K562 (cell line): ENCODE data around the gene FASTK. TPM values are rescaled to one million over a fixed set of nuclear protein-coding genes. Genes with fewer than 3 reads are reported as not detected.

Source experiments
- ATAC-seq: fragments of 200-7000 bp; cut with Tn5 transposase; 3 replicates; pipeline ENCODE4 v1.9.1; 2020; ENCODE audit warnings: moderate library complexity
- BruUV-seq: library from RNA; stranded (reverse); fragments of 400-500 nt; replicated peaks from 2 replicates; lab custom pipeline; 2021; lab: Mats Ljungman, UMichigan
- CTCF ChIA-PET: fragments of 300-600 bp; formaldehyde crosslinking; extraction: SDS; loops from one replicate; lab custom pipeline; 2021; ENCODE audit warnings: low intra/inter-chr PET ratio; lab: Yijun Ruan, JAX
- POLR2A ChIA-PET: fragments of 300-600, 350-650 bp; sonication (Branson Sonifier 250); formaldehyde crosslinking; extraction: SDS; loops from one replicate; lab custom pipeline; 2021; ENCODE audit warnings: antibody characterized with exemption, inconsistent platforms; lab: Yijun Ruan, JAX
- DNase-seq, 4 experiments: peaks; one replicate each; pipeline versions ENCODE4 v3.0.0 to v3.0.0-alpha.2; 2011 to 2018; ENCODE audit warnings: low spot score in 3 of 4, mixed read lengths in 3 of 4; ENCODE audit errors: extremely low read depth in 1 of 4
- FAIRE-seq: peaks from 2 replicates; lab custom pipeline; 2011; peaks lifted over from hg19 to GRCh38; lab: Jason Lieb, UNC
- H2AFZ ChIP-seq: 2 replicates; pipeline ENCODE4 v1.6.0; 2011; ENCODE audit warnings: low read depth, low read length, control low read depth, inconsistent platforms
- H3K27ac ChIP-seq: fragments of 200-600 bp; 3 replicates; pipeline ENCODE4 v1.8.0; 2011; ENCODE audit warnings: low read depth, mild to moderate bottlenecking, control low read depth, inconsistent platforms, low read length, moderate library complexity, mixed read lengths; ENCODE audit errors: extremely low read depth
- H3K27me3 ChIP-seq, 2 experiments: fragments of 300-600 bp in 1 of 2; 2 replicates in 1 of 2; 3 replicates in 1 of 2; pipeline versions ENCODE4 v1.6.0 to v1.8.0; 2011; ENCODE audit warnings: inconsistent platforms in 2 of 2, low read length in 2 of 2, mild to moderate bottlenecking in 1 of 2, mixed read lengths in 1 of 2, moderate library complexity in 1 of 2; ENCODE audit not compliant: control insufficient read depth in 2 of 2, insufficient read depth in 2 of 2
- H3K36me3 ChIP-seq: fragments of 300-600 bp; 3 replicates; pipeline ENCODE4 v1.8.0; 2011; ENCODE audit warnings: mild to moderate bottlenecking, low read length, inconsistent platforms; ENCODE audit not compliant: control insufficient read depth, insufficient read depth
- H3K4me1 ChIP-seq, 2 experiments: fragments of 200-600 bp in 1 of 2; replicated peaks in 1 of 2; 2 replicates in 1 of 2; 3 replicates in 1 of 2; pipeline versions ENCODE4 v1.5.1 to v1.8.0; 2011; ENCODE audit warnings: inconsistent platforms in 2 of 2, low read length in 2 of 2, mild to moderate bottlenecking in 1 of 2, mixed read lengths in 1 of 2, moderate library complexity in 1 of 2; ENCODE audit not compliant: control insufficient read depth in 2 of 2, insufficient read depth in 2 of 2
- H3K4me2 ChIP-seq: 2 replicates; pipeline ENCODE4 v1.6.1; 2011; ENCODE audit warnings: low read length, control low read depth, inconsistent platforms, mixed read lengths; ENCODE audit not compliant: insufficient read depth
- H3K4me3 ChIP-seq: fragments of 200-600 bp; sonication (generic), shearing (Covaris generic); 2 replicates; pipeline ENCODE4 v1.5.1; 2016; ENCODE audit warnings: control low read depth, inconsistent platforms
- H3K79me2 ChIP-seq: fragments of 200-600 bp; 3 replicates; pipeline ENCODE4 v1.8.0; 2011; ENCODE audit warnings: low read length, inconsistent platforms; ENCODE audit not compliant: control insufficient read depth, insufficient read depth
- H3K9ac ChIP-seq, 2 experiments: 2 replicates each; pipeline versions ENCODE4 v1.6.0 to v1.6.1; 2011; ENCODE audit warnings: low read depth in 2 of 2, low read length in 2 of 2, control low read depth in 1 of 2, inconsistent platforms in 1 of 2, mild to moderate bottlenecking in 1 of 2, mixed read lengths in 1 of 2; ENCODE audit not compliant: insufficient read depth in 1 of 2
- H3K9me1 ChIP-seq: one replicate; pipeline ENCODE4 v1.6.0; 2011; ENCODE audit warnings: inconsistent platforms, mild to moderate bottlenecking, low read length, moderate library complexity; ENCODE audit not compliant: control insufficient read depth, insufficient read depth
- H3K9me3 ChIP-seq: replicated peaks from 2 replicates; pipeline ENCODE4 v1.5.1; 2011; ENCODE audit warnings: low read depth, low read length, inconsistent platforms; ENCODE audit not compliant: control insufficient read depth, insufficient read depth
- H4K20me1 ChIP-seq: replicated peaks from 2 replicates; pipeline ENCODE4 v1.6.1; 2011; ENCODE audit warnings: low read length, inconsistent platforms, mixed read lengths; ENCODE audit not compliant: control insufficient read depth, insufficient read depth
- BCOR ChIP-seq: fragments of 450-650 bp; IDR thresholded peaks from 2 replicates; pipeline ENCODE4 v1.6.1; 2016
- ESRRB ChIP-seq: fragments of 250-450 bp; sonication (Bioruptor Pico); IDR thresholded peaks from 2 replicates; pipeline ENCODE4 v1.5.0; 2020; ENCODE audit warnings: mild to moderate bottlenecking, moderate library complexity, borderline replicate concordance
- GTF2A2 ChIP-seq: IDR thresholded peaks from 2 replicates; pipeline ENCODE4 v1.6.1; 2016; ENCODE audit warnings: mild to moderate bottlenecking, missing genetic modification characterization, missing compliant biosample characterization
- GTF2E2 ChIP-seq: fragments of 200-800 bp; sonication (Bioruptor generic); IDR thresholded peaks from 2 replicates; pipeline ENCODE4 v1.6.1; 2016; ENCODE audit warnings: missing genetic modification characterization, missing compliant biosample characterization
- HMG20B ChIP-seq: fragments of 250-450 bp; sonication (Bioruptor Pico); IDR thresholded peaks from 2 replicates; pipeline ENCODE4 v1.5.0; 2021; ENCODE audit warnings: mild to moderate bottlenecking
- HNRNPK ChIP-seq: fragments of 200-400 bp; formaldehyde crosslinking; IDR thresholded peaks from one replicate; pipeline ENCODE4 v1.6.1; 2018; ENCODE audit warnings: mild to moderate bottlenecking, low read depth, low read length; ENCODE audit not compliant: poor library complexity, severe bottlenecking
- IRF2 ChIP-seq: sonication (generic); formaldehyde crosslinking; IDR thresholded peaks from 2 replicates; pipeline ENCODE4 v1.8.1; 2022; ENCODE audit warnings: mild to moderate bottlenecking, missing genetic modification reagents
- KLF1 ChIP-seq: fragments of 450-650 bp; IDR thresholded peaks from 2 replicates; pipeline ENCODE4 v1.6.1; 2016; ENCODE audit warnings: missing genetic modification characterization, missing compliant biosample characterization
- MCM7 ChIP-seq, 2 experiments: fragments of 450-650 bp; IDR thresholded peaks; 2 replicates each; pipeline ENCODE4 v1.6.1; 2016 to 2018
- MYBL2 ChIP-seq, 2 experiments: fragments of 450-650 bp in 1 of 2; sonication (generic) in 1 of 2; formaldehyde crosslinking in 1 of 2; IDR thresholded peaks; 2 replicates each; pipeline versions ENCODE4 v1.6.1 to v1.8.1; 2017 to 2022; ENCODE audit warnings: borderline replicate concordance in 1 of 2, inconsistent platforms in 1 of 2, low read depth in 1 of 2, mild to moderate bottlenecking in 1 of 2, missing genetic modification reagents in 1 of 2, moderate library complexity in 1 of 2
- NFE2L1 ChIP-seq: fragments of 450-650 bp; IDR thresholded peaks from 2 replicates; pipeline ENCODE4 v1.6.1; 2016; ENCODE audit warnings: missing genetic modification characterization, low read depth, mild to moderate bottlenecking, missing compliant biosample characterization, moderate library complexity, borderline replicate concordance
- PTTG1 ChIP-seq: fragments of 450-650 bp; IDR thresholded peaks from 2 replicates; pipeline ENCODE4 v1.6.1; 2016; ENCODE audit warnings: low read depth, mild to moderate bottlenecking, missing genetic modification characterization, missing compliant biosample characterization
- RBM25 ChIP-seq: fragments of 200-400 bp; formaldehyde crosslinking; IDR thresholded peaks from 2 replicates; pipeline ENCODE4 v1.6.1; 2018; ENCODE audit warnings: low read length, low read depth, moderate library complexity; ENCODE audit not compliant: severe bottlenecking
- SAP30 ChIP-seq: fragments of 200-600 bp; sonication (generic); IDR thresholded peaks from 2 replicates; pipeline ENCODE4 v1.6.1; 2012; ENCODE audit warnings: borderline replicate concordance, low read depth, mild to moderate bottlenecking, moderate library complexity, low read length, control low read depth, inconsistent platforms; ENCODE audit not compliant: insufficient read depth, poor library complexity, severe bottlenecking
- TCF3 ChIP-seq: sonication (generic); formaldehyde crosslinking; IDR thresholded peaks from 2 replicates; pipeline ENCODE4 v1.4.0; 2020; ENCODE audit warnings: mild to moderate bottlenecking, missing genetic modification reagents
- TGIF2 ChIP-seq: sonication (generic); formaldehyde crosslinking; IDR thresholded peaks from 2 replicates; pipeline ENCODE4 v1.8.1; 2022; ENCODE audit warnings: mild to moderate bottlenecking, missing genetic modification reagents, moderate library complexity
- ZBED1 ChIP-seq: IDR thresholded peaks from 2 replicates; pipeline ENCODE4 v1.6.1; 2014
- ZNF274 ChIP-seq: IDR thresholded peaks from 2 replicates; pipeline ENCODE4 v1.6.1; 2011; ENCODE audit warnings: low read depth, mild to moderate bottlenecking, low read length, moderate library complexity, borderline replicate concordance
- ZNF589 ChIP-seq: fragments of 200-800 bp; sonication (Bioruptor generic); IDR thresholded peaks from 2 replicates; pipeline ENCODE4 v1.6.1; 2016; ENCODE audit warnings: low read depth, missing genetic modification characterization, missing compliant biosample characterization
- WGBS: fragments of 100-300 bp; shearing (Covaris generic); methylation state at CpG from one replicate; pipeline ENCODE4 v1.1.6; 2016; ENCODE audit warnings: low coverage, mixed read lengths; ENCODE audit not compliant: insufficient coverage; ENCODE audit errors: missing lambda C conversion rate; 5-methylcytosine and 5-hydroxymethylcytosine counted together
- in situ Hi-C: fragments of 300-500 bp; cut with MboI; formaldehyde crosslinking; loops from 4 replicates; pipeline ENCODE4 v1.15.0; 2018; ENCODE audit warnings: inconsistent platforms, mixed read lengths
- intact Hi-C: fragments of 100-400 bp; cut with micrococcal nuclease; formaldehyde crosslinking; loops from 2 replicates; pipeline ENCODE4 v1.14.2; 2022
- polyA plus RNA-seq, 8 experiments: library from polyadenylated mRNA; depleted of rRNA in 4 of 8; stranded (reverse) in 5 of 8; unstranded in 3 of 8; fragments of >200 nt; fragmentation: Nextera tagmentation in 2 of 8; fragmentation: Illumina TruSeq in 1 of 8; extraction: Ambion mirVana in 2 of 8; extraction: Trizol in 1 of 8; gene quantifications; 2 replicates each; pipeline versions ENCODE4 v1.2.1 to v1.2.3, GENCODE V29; 2011 to 2014; ENCODE audit warnings: inconsistent platforms in 1 of 8, missing spikeins in 1 of 8
- total RNA-seq, 7 experiments: library from RNA; depleted of rRNA in 6 of 7; stranded (reverse); fragments of >200 nt in 6 of 7; fragmentation: Illumina TruSeq in 2 of 7; extraction: Trizol in 2 of 7; gene quantifications; 2 replicates each; pipeline versions ENCODE4 v1.2.1 to v1.2.3, GENCODE V29; 2011 to 2021; ENCODE audit warnings: low replicate concordance in 1 of 7
- TF ChIP-seq, protein P1 (sequence below): sonication (generic); formaldehyde crosslinking; IDR thresholded peaks from 2 replicates; pipeline ENCODE4 v1.8.1; 2023; ENCODE audit warnings: mild to moderate bottlenecking, missing genetic modification reagents, moderate library complexity

The FASTK gene
- total and polyA plus RNA-seq, 9 of the 15 experiments (the other 6 are each of a cell fraction or from before 2014, with no cell fraction given) = 0.51 to 150 (median 48.2) TPM

DNA sequence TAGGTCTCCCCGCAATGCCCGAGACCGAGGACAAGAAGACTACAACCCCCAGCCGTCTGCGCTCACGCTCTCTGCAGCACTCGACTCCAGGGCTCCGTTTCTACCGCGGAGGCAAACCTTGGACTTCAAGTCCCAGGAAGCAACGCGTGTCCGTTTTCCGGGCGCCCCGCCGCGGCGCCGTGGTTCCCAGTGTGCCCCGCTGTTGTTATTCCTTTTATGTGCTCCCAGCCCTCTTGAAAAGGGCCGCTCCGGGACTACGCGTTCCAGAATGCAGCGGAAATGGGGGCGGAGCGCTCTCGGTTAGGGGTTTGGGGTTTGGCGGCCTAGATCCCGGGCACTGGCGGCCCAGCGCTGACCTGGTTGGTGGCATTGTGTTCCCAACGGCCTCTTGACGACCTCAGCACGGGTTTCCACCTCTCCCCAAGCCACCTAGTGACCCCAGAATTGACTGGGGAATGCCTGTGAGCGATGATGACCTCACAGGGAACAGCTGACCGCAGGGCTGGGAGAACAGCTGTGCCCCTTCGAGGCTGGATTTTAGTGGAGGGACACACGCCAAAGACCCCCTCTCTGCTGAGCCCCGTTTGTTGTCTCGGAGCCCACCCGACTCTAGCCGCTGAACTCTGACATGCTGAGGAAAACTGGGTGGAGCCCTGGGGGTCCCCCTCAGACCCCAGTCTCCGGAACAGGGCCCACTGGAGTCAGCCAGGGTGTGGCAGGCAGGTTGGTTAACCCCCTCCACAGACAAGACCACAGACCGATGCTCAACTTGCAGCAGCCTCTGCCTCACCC, 22.4 kb downstream of the FASTK start:
- Histone ChIP-seq H3K36me3 (peaks cover 9% of the 10 kb centered on the region; the same call in 2 of the 3 replicates), H3K27me3 (no peaks in the 10 kb centered on the region), H4K20me1 (peaks cover 10% of the 10 kb centered on the region), H3K79me2 (peaks cover 44% of the 10 kb centered on the region), H3K9me1 (no peaks in the 10 kb centered on the region), H2AFZ (peak overlapping the region; percentile 91), H3K9ac (peak overlapping the region; percentile 85 to 91), H3K9me3 (no peaks in the 10 kb centered on the region), H3K27ac (peak overlapping the region; percentile 90), H3K4me2 (peak overlapping the region; percentile 94), H3K4me1 (peaks cover 59 to 75% of the 10 kb centered on the region in 2 experiments), H3K4me3 (peak overlapping the region; percentile 84)
- DNase-seq = peak; percentile 96 to 100 (median 98)
- ATAC-seq = peak; percentile 86
- ChIA-PET CTCF (interaction anchor here (0.6 to 2.9 kb wide), 2 partner anchors 29 to 186 kb away, joined by 3 to 14 read pairs; partner anchors contain the start of gene ABCB8), POLR2A (interaction anchor here (0.6 to 1.7 kb wide), 6 partner anchors 10 to 158 kb away, joined by 3 to 9 read pairs (median 5); partner anchors contain the start of genes ABCB8 and FASTK)
- intact Hi-C loops (loop anchor here (1.0 kb wide), 2 partner anchors 19 to 30 kb away; partner anchors contain the start of gene ABCB8), in situ Hi-C loops (no loop called here)
- under 1% methylated on average over 46 of the region's 46 CpGs for WGBS
- BruUV-seq = no TSS peak
- FAIRE-seq = peak; percentile 99
- TF ChIP-seq RBM25 = no peak
- TF ChIP-seq BCOR = no peak
- TF ChIP-seq SAP30 = no peak
- TF ChIP-seq GTF2E2 (tag) = no peak
- peak; percentile 72 for TF ChIP-seq TGIF2 (CRISPR knock-in tag)
- no peak; the same call in 1 of the 2 replicates for TF ChIP-seq ZBED1
- TF ChIP-seq HNRNPK = no peak
- TF ChIP-seq, protein P1, sequence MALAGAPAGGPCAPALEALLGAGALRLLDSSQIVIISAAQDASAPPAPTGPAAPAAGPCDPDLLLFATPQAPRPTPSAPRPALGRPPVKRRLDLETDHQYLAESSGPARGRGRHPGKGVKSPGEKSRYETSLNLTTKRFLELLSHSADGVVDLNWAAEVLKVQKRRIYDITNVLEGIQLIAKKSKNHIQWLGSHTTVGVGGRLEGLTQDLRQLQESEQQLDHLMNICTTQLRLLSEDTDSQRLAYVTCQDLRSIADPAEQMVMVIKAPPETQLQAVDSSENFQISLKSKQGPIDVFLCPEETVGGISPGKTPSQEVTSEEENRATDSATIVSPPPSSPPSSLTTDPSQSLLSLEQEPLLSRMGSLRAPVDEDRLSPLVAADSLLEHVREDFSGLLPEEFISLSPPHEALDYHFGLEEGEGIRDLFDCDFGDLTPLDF = peak; percentile 89
- no peak for TF ChIP-seq PTTG1 (tag)
- TF ChIP-seq TCF3 (CRISPR knock-in tag) = 0 out of 2 replicates have a peak, but pooled peaks have one; percentile 7
- no peak for TF ChIP-seq HMG20B (CRISPR knock-in tag)
- TF ChIP-seq IRF2 (CRISPR knock-in tag) = no peak
- TF ChIP-seq MYBL2 (IDR thresholded peaks at IDR 0.05; ENCODE audit: low read depth) = no peak
- no peak for TF ChIP-seq MYBL2 (CRISPR knock-in tag; IDR thresholded peaks at IDR 0.05; ENCODE audit: borderline replicate concordance)
- no peak for TF ChIP-seq GTF2A2 (tag)
- no peak for TF ChIP-seq MCM7 (IDR thresholded peaks at IDR 0.05)
- no peak for TF ChIP-seq ZNF274
- peak; percentile 50 for TF ChIP-seq KLF1
- TF ChIP-seq ESRRB (CRISPR knock-in tag) = no peak
- TF ChIP-seq ZNF589 (CRISPR knock-in tag) = peak; percentile 41
- TF ChIP-seq NFE2L1 = no peak
